Measurements from ENCODE around the gene TMEM50A.
"Not testable (repeated sequence)": the region's sequence is repeated elsewhere in the genome, so short reads cannot be mapped to it uniquely, and the experiment has no call there.

DNA sequence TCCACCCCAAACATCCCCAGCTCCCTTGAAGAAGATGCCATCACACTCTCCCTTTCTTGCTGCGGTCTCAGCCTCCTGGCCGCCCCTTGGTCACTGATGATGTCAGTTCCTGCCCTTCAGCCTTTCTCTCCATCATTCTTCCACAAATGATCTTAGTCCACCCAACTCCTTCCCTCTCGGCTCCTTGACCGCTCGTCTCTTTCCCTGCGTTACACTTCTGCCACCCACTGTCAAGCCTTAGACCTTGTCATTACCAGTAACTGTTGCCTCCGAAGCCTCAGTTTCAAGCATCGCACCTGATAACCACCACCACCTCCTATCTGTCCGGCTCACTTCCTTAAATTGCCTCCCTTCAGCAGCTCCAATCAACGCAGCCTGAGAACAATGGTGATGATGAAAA lies 59.4 kb downstream of the TMEM50A start:
- not testable (repeated sequence) for TF ChIP-seq POLR2A (IDR thresholded peaks at IDR 0.05)
- TF ChIP-seq, protein P1, sequence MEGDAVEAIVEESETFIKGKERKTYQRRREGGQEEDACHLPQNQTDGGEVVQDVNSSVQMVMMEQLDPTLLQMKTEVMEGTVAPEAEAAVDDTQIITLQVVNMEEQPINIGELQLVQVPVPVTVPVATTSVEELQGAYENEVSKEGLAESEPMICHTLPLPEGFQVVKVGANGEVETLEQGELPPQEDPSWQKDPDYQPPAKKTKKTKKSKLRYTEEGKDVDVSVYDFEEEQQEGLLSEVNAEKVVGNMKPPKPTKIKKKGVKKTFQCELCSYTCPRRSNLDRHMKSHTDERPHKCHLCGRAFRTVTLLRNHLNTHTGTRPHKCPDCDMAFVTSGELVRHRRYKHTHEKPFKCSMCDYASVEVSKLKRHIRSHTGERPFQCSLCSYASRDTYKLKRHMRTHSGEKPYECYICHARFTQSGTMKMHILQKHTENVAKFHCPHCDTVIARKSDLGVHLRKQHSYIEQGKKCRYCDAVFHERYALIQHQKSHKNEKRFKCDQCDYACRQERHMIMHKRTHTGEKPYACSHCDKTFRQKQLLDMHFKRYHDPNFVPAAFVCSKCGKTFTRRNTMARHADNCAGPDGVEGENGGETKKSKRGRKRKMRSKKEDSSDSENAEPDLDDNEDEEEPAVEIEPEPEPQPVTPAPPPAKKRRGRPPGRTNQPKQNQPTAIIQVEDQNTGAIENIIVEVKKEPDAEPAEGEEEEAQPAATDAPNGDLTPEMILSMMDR (IDR thresholded peaks at IDR 0.05 in 4 of 5, conservative IDR thresholded peaks at IDR 0.05 in 1 of 5), result not testable (repeated sequence)

All from gastrocnemius medialis (tissue), 4 donors.